HepG2 (cell line): ENCODE data around the gene FAM229A. TPM values are rescaled to one million over a fixed set of nuclear protein-coding genes. Genes with fewer than 3 reads are reported as not detected.

Experiments used
- ARNT2 ChIP-seq: sonication (generic); formaldehyde crosslinking; IDR thresholded peaks from 2 replicates; pipeline ENCODE4 v1.8.0; 2022; ENCODE audit warnings: mild to moderate bottlenecking, low read depth, missing genetic modification reagents, moderate library complexity
- CHD2 ChIP-seq: IDR thresholded peaks from 2 replicates; pipeline ENCODE4 v1.6.1; 2011; ENCODE audit warnings: low read depth, low read length, improper control_type of control experiment
- EHMT2 ChIP-seq: fragments of 200-600 bp; sonication (generic); IDR thresholded peaks from 2 replicates; pipeline ENCODE4 v1.7.0; 2017; ENCODE audit warnings: antibody characterized with exemption, low read depth, low read length, borderline replicate concordance
- HHEX ChIP-seq: IDR thresholded peaks from 2 replicates; pipeline ENCODE4 v1.6.1; 2016; ENCODE audit warnings: control low read depth
- JUND ChIP-seq: sonication (generic); formaldehyde crosslinking; IDR thresholded peaks from 2 replicates; pipeline ENCODE4 v1.8.0; 2022; ENCODE audit warnings: mild to moderate bottlenecking, missing genetic modification reagents
- MAZ ChIP-seq, 2 experiments: sonication (generic) in 1 of 2; formaldehyde crosslinking in 1 of 2; IDR thresholded peaks; 2 replicates each; pipeline versions ENCODE4 v1.5.0 to v1.6.1; 2012 to 2020; ENCODE audit warnings: low read depth in 2 of 2, mild to moderate bottlenecking in 2 of 2, borderline replicate concordance in 1 of 2, improper control_type of control experiment in 1 of 2, low read length in 1 of 2, missing genetic modification reagents in 1 of 2, moderate library complexity in 1 of 2
- NFAT5 ChIP-seq: sonication (generic); formaldehyde crosslinking; IDR thresholded peaks from 2 replicates; pipeline ENCODE4 v1.4.0; 2020; ENCODE audit warnings: missing genetic modification reagents
- PCBP1 ChIP-seq: fragments of 200-400 bp; formaldehyde crosslinking; IDR thresholded peaks from 2 replicates; pipeline ENCODE4 v1.6.1; 2017; ENCODE audit warnings: mild to moderate bottlenecking, low read depth, low read length, borderline replicate concordance
- SMYD3 ChIP-seq: sonication (generic); formaldehyde crosslinking; IDR thresholded peaks from 2 replicates; pipeline ENCODE4 v1.8.1; 2023; ENCODE audit warnings: mild to moderate bottlenecking, missing genetic modification reagents
- THAP11 ChIP-seq: IDR thresholded peaks from 2 replicates; pipeline ENCODE4 v1.6.1; 2016; ENCODE audit warnings: missing biosample characterization, missing genetic modification reagents
- THAP7 ChIP-seq: sonication (generic); formaldehyde crosslinking; IDR thresholded peaks from 2 replicates; pipeline ENCODE4 v1.8.1; 2023; ENCODE audit warnings: mild to moderate bottlenecking, missing genetic modification reagents
- ZBTB37 ChIP-seq: sonication (generic); formaldehyde crosslinking; IDR thresholded peaks from 2 replicates; pipeline ENCODE4 v1.4.0; 2020; ENCODE audit warnings: mild to moderate bottlenecking, missing genetic modification reagents
- ZBTB38 ChIP-seq: sonication (generic); formaldehyde crosslinking; IDR thresholded peaks from 2 replicates; pipeline ENCODE4 v1.5.1; 2020; ENCODE audit warnings: mild to moderate bottlenecking, missing genetic modification reagents
- ZNF234 ChIP-seq: sonication (generic); formaldehyde crosslinking; conservative IDR thresholded peaks from 2 replicates; pipeline ENCODE4 v1.5.1; 2020; ENCODE audit warnings: mild to moderate bottlenecking, missing genetic modification reagents
- ZNF24 ChIP-seq: fragments of 450-650 bp; IDR thresholded peaks from 2 replicates; pipeline ENCODE4 v1.6.1; 2017; ENCODE audit warnings: antibody characterized with exemption, mild to moderate bottlenecking
- ZNF350 ChIP-seq: sonication (generic); formaldehyde crosslinking; IDR thresholded peaks from 2 replicates; pipeline ENCODE4 v1.4.0; 2020; ENCODE audit warnings: mild to moderate bottlenecking, low read depth, missing genetic modification reagents, borderline replicate concordance
- ZNF367 ChIP-seq: sonication (generic); formaldehyde crosslinking; IDR thresholded peaks from 2 replicates; pipeline ENCODE4 v1.4.0; 2020; ENCODE audit warnings: missing genetic modification reagents, borderline replicate concordance
- ZNF547 ChIP-seq: sonication (generic); formaldehyde crosslinking; IDR thresholded peaks from 2 replicates; pipeline ENCODE4 v1.5.1; 2020; ENCODE audit warnings: mild to moderate bottlenecking, missing genetic modification reagents
- ZNF691 ChIP-seq: sonication (generic); formaldehyde crosslinking; IDR thresholded peaks from 2 replicates; pipeline ENCODE4 v1.4.0; 2020; ENCODE audit warnings: missing genetic modification reagents, low read depth, mild to moderate bottlenecking, borderline replicate concordance
- ZNF749 ChIP-seq: sonication (generic); formaldehyde crosslinking; IDR thresholded peaks from 2 replicates; pipeline ENCODE4 v1.8.0; 2022; ENCODE audit warnings: mild to moderate bottlenecking, missing genetic modification reagents, moderate library complexity, borderline replicate concordance
- polyA plus RNA-seq, 8 experiments: library from polyadenylated mRNA; depleted of rRNA in 3 of 8; stranded (reverse) in 7 of 8; unstranded in 1 of 8; fragments of >200 nt; fragmentation: Illumina TruSeq in 4 of 8; extraction: Trizol in 4 of 8; gene quantifications; 2 replicates each; pipeline versions ENCODE4 v1.2.1 to v1.2.3, GENCODE V29; 2011 to 2016; ENCODE audit warnings: low read depth in 4 of 8, missing spikeins in 1 of 8, mixed read lengths in 1 of 8; ENCODE audit not compliant: insufficient read depth in 1 of 8
- total RNA-seq, 5 experiments: library from RNA; depleted of rRNA; stranded (reverse); fragments of >200 nt; fragmentation: Illumina TruSeq; extraction: Trizol; gene quantifications; 2 replicates each; pipeline ENCODE4 v1.2.3, GENCODE V29; 2016; ENCODE audit warnings: low read depth in 1 of 5

FAM229A gene
- total and polyA plus RNA-seq, 2 of the 13 experiments (the other 11 are each of a cell fraction or from before 2014, with no cell fraction given): 3.2 to 17.6 TPM

GRCh38 chr1:32351399-32352238 lies 10.7 kb downstream of the FAM229A start (continued):
- TF ChIP-seq CHD2 (no peak), ARNT2 (CRISPR knock-in tag) (peak; percentile 66; the same call in 1 of the 2 replicates), NFAT5 (CRISPR knock-in tag) (no peak), ZNF749 (no peak), ZNF691 (CRISPR knock-in tag) (no peak), ZBTB38 (CRISPR knock-in tag) (0 out of 2 replicates have a peak, but pooled peaks have one; percentile 23), PCBP1 (0 out of 2 replicates have a peak, but pooled peaks have one; percentile 34), ZBTB37 (CRISPR knock-in tag) (no peak), THAP7 (CRISPR knock-in tag) (no peak), JUND (0 out of 2 replicates have a peak, but pooled peaks have one; percentile 11), HHEX (CRISPR knock-in tag) (no peak), ZNF234 (no peak), EHMT2 (no peak), ZNF547 (CRISPR knock-in tag) (peak; percentile 68; the same call in 1 of the 2 replicates), ZNF367 (CRISPR knock-in tag) (no peak), ZNF24 (no peak), SMYD3 (no peak), ZNF350 (peak; percentile 18; the same call in 1 of the 2 replicates), THAP11 (CRISPR knock-in tag) (peak; percentile 26; the same call in 1 of the 2 replicates), MAZ (IDR thresholded peaks at IDR 0.05; ENCODE audit: borderline replicate concordance, low read depth, low read length) (no peak; the same call in 1 of the 2 replicates), MAZ (CRISPR knock-in tag; IDR thresholded peaks at IDR 0.05; ENCODE audit: low read depth) (0 out of 2 replicates have a peak, but pooled peaks have one; percentile 34)
